ENCODE data around the gene PRR18.

GRCh38 chr6:166317261-166318212 is 9.3 kb upstream of the PRR18 start:
- TF ChIP-seq CTCF (conservative IDR thresholded peaks at IDR 0.05) (no peak), ZFX (IDR thresholded peaks at IDR 0.05) (no peak)

Measured in C4-2B (cell line).